ENCODE results near the gene RYR1.

- no peak for TF ChIP-seq CTCF (conservative IDR thresholded peaks at IDR 0.05; ENCODE audit: low read length)
- TF ChIP-seq EZH2phosphoT487 (IDR thresholded peaks at IDR 0.05; ENCODE audit: borderline replicate concordance, low read depth, low read length), result no peak
Measured at GRCh38 chr19:38451629-38452028, 18.1 kb downstream of the RYR1 start.

Data from OCI-LY7 (cell line).